H9 (cell line): ENCODE measurements around the gene FAM20A. TPM values are rescaled to one million over a fixed set of nuclear protein-coding genes. Genes with fewer than 3 reads are reported as not detected.

Source experiments
- DNase-seq: peaks from one replicate; pipeline ENCODE4 v3.0.0-alpha.2; 2017
- H2AFZ ChIP-seq: one replicate; pipeline ENCODE4 v1.6.1; 2013; ENCODE audit warnings: mild to moderate bottlenecking, low read length, control low read depth, moderate library complexity
- H2AK5ac ChIP-seq: 2 replicates; pipeline ENCODE4 v1.6.1; 2013; ENCODE audit warnings: low read length, control low read depth, mixed read lengths; ENCODE audit not compliant: insufficient read length
- H2BK120ac ChIP-seq: one replicate; pipeline ENCODE4 v1.6.1; 2013; ENCODE audit warnings: low read depth, mild to moderate bottlenecking, low read length, control low read depth, inconsistent platforms; ENCODE audit not compliant: poor library complexity, severe bottlenecking
- H2BK12ac ChIP-seq: 2 replicates; pipeline ENCODE4 v1.6.1; 2013; ENCODE audit warnings: low read length, control low read depth, mixed read lengths, low read depth; ENCODE audit not compliant: insufficient read length
- H2BK15ac ChIP-seq: 2 replicates; pipeline ENCODE4 v1.6.1; 2013; ENCODE audit warnings: low read depth, low read length, control low read depth
- H2BK20ac ChIP-seq: one replicate; pipeline ENCODE4 v1.6.1; 2013; ENCODE audit warnings: low read depth, mild to moderate bottlenecking, low read length, control low read depth, inconsistent platforms; ENCODE audit not compliant: poor library complexity, severe bottlenecking
- H2BK5ac ChIP-seq: 2 replicates; pipeline ENCODE4 v1.6.1; 2013; ENCODE audit warnings: low read length, control low read depth, mixed read lengths; ENCODE audit not compliant: insufficient read length
- H3K14ac ChIP-seq: 2 replicates; pipeline ENCODE4 v1.6.1; 2013; ENCODE audit warnings: low read length, control low read depth; ENCODE audit not compliant: insufficient read depth
- H3K18ac ChIP-seq: 2 replicates; pipeline ENCODE4 v1.6.1; 2013; ENCODE audit warnings: low read depth, mild to moderate bottlenecking, mixed read lengths, low read length, control low read depth; ENCODE audit not compliant: insufficient read length
- H3K23ac ChIP-seq: 2 replicates; pipeline ENCODE4 v1.6.1; 2013; ENCODE audit warnings: low read length, control low read depth, mixed read lengths, low read depth; ENCODE audit not compliant: insufficient read length
- H3K23me2 ChIP-seq: 2 replicates; pipeline ENCODE4 v1.6.1; 2013; ENCODE audit warnings: low read depth, mild to moderate bottlenecking, mixed read lengths, low read length, control low read depth; ENCODE audit not compliant: insufficient read length, poor library complexity, severe bottlenecking
- H3K27ac ChIP-seq: 2 replicates; pipeline ENCODE4 v1.5.1; 2013; ENCODE audit warnings: low read length, control low read depth, mixed read lengths, low read depth; ENCODE audit not compliant: insufficient read length
- H3K27me3 ChIP-seq: 2 replicates; pipeline ENCODE4 v1.6.1; 2013; ENCODE audit warnings: low read length, control low read depth, inconsistent platforms; ENCODE audit not compliant: insufficient read depth
- H3K4ac ChIP-seq: 2 replicates; pipeline ENCODE4 v1.6.1; 2013; ENCODE audit warnings: low read depth, mild to moderate bottlenecking, control low read depth, inconsistent platforms, low read length, moderate library complexity
- H3K4me1 ChIP-seq: 2 replicates; pipeline ENCODE4 v1.6.1; 2013; ENCODE audit warnings: low read length, control low read depth, inconsistent platforms; ENCODE audit not compliant: insufficient read depth
- H3K4me2 ChIP-seq: 2 replicates; pipeline ENCODE4 v1.6.1; 2013; ENCODE audit warnings: low read length, control low read depth, mixed read lengths; ENCODE audit not compliant: insufficient read length, insufficient read depth
- H3K56ac ChIP-seq: 2 replicates; pipeline ENCODE4 v1.6.1; 2013; ENCODE audit warnings: low read depth, mild to moderate bottlenecking, mixed read lengths, low read length, control low read depth; ENCODE audit not compliant: insufficient read length
- H3K79me1 ChIP-seq: 2 replicates; pipeline ENCODE4 v1.6.1; 2013; ENCODE audit warnings: low read depth, mild to moderate bottlenecking, moderate library complexity, low read length, control low read depth, inconsistent platforms; ENCODE audit not compliant: insufficient read depth, poor library complexity, severe bottlenecking
- H3K79me2 ChIP-seq: 2 replicates; pipeline ENCODE4 v1.6.1; 2013; ENCODE audit warnings: low read length, control low read depth, inconsistent platforms; ENCODE audit not compliant: insufficient read depth
- H3K9ac ChIP-seq: 2 replicates; pipeline ENCODE4 v1.6.1; 2013; ENCODE audit warnings: low read length, control low read depth, mixed read lengths; ENCODE audit not compliant: insufficient read length; ENCODE audit errors: extremely low read depth
- H3K9me3 ChIP-seq: one replicate; pipeline ENCODE4 v1.6.1; 2013; ENCODE audit warnings: low read depth, low read length, inconsistent platforms; ENCODE audit not compliant: control insufficient read depth
- H3T11ph ChIP-seq: one replicate; pipeline ENCODE4 v1.6.1; 2013; ENCODE audit warnings: mild to moderate bottlenecking, low read length, control low read depth, inconsistent platforms
- H4K20me1 ChIP-seq: one replicate; pipeline ENCODE4 v1.6.1; 2013; ENCODE audit not compliant: control insufficient read depth, insufficient read length, insufficient read depth
- H4K5ac ChIP-seq: 2 replicates; pipeline ENCODE4 v1.6.1; 2013; ENCODE audit warnings: low read depth, mild to moderate bottlenecking, mixed read lengths, low read length, control low read depth; ENCODE audit not compliant: insufficient read length
- H4K8ac ChIP-seq: replicated peaks from 2 replicates; pipeline ENCODE4 v1.6.1; 2013; ENCODE audit warnings: low read length, control low read depth, mixed read lengths, low read depth; ENCODE audit not compliant: insufficient read length
- H4K91ac ChIP-seq: 2 replicates; pipeline ENCODE4 v1.6.1; 2013; ENCODE audit warnings: low read depth, mild to moderate bottlenecking, moderate library complexity, mixed read lengths, low read length, control low read depth; ENCODE audit not compliant: insufficient read length
- H3K27ac Mint-ChIP-seq, 3 experiments: 2 replicates in 2 of 3; 3 replicates in 1 of 3; pipeline ENCODE4 v1.8.0; 2020 to 2021; ENCODE audit warnings: mixed read lengths in 3 of 3, mild to moderate bottlenecking in 1 of 3, moderate library complexity in 1 of 3
- H3K27me3 Mint-ChIP-seq: 2 replicates; pipeline ENCODE4 v1.8.0; 2021; ENCODE audit warnings: low read depth, mild to moderate bottlenecking, moderate library complexity, mixed read lengths
- H3K36me3 Mint-ChIP-seq, 3 experiments: 2 replicates in 2 of 3; 3 replicates in 1 of 3; pipeline ENCODE4 v1.8.0; 2020 to 2021; ENCODE audit warnings: low read depth in 3 of 3, mixed read lengths in 3 of 3; ENCODE audit not compliant: insufficient read depth in 1 of 3
- H3K4me1 Mint-ChIP-seq, 2 experiments: 2 replicates each; pipeline ENCODE4 v1.8.0; 2020; ENCODE audit warnings: mixed read lengths in 2 of 2
- H3K4me3 Mint-ChIP-seq, 2 experiments: 2 replicates in 1 of 2; 3 replicates in 1 of 2; pipeline ENCODE4 v1.8.0; 2020 to 2021; ENCODE audit warnings: mild to moderate bottlenecking in 2 of 2, mixed read lengths in 2 of 2, moderate library complexity in 1 of 2
- H3K9me3 Mint-ChIP-seq, 2 experiments: 2 replicates in 1 of 2; 3 replicates in 1 of 2; pipeline ENCODE4 v1.8.0; 2020; ENCODE audit warnings: mild to moderate bottlenecking in 2 of 2, mixed read lengths in 2 of 2, moderate library complexity in 1 of 2
- CTCF ChIP-seq: fragments of 200-600 bp; sonication (generic); conservative IDR thresholded peaks from 3 replicates; pipeline ENCODE4 v1.8.0; 2021; ENCODE audit warnings: antibody characterized with exemption, mild to moderate bottlenecking
- WGBS: extraction: QIAGEN DNeasy Blood & Tissue Kit; methylation state at CpG from one replicate; pipeline ENCODE4 v1.1.7; 2013; ENCODE audit warnings: missing lambda C conversion rate, low lambda C conversion rate, mixed read lengths; ENCODE audit not compliant: insufficient read length; ENCODE audit errors: extremely low coverage; 5-methylcytosine and 5-hydroxymethylcytosine counted together
- total RNA-seq: library from RNA; stranded (reverse); gene quantifications from 2 replicates; pipeline ENCODE4 v1.2.1, GENCODE V29; 2021

FAM20A gene
- total RNA-seq, 1 experiment from 2014 or later: 34.4 TPM

- Mint-ChIP-seq H3K4me1 (peaks cover 10% of the 10 kb centered on the region in 2 experiments), H3K27me3 (no peaks in the 10 kb centered on the region; the same call in 1 of the 2 replicates), H3K36me3 (peaks cover 1 to 73% (median 51%) of the 10 kb centered on the region in 3 experiments; a peak in 5 of 7 replicates), H3K9me3 (peaks cover 7 to 16% of the 10 kb centered on the region in 2 experiments; a peak in 4 of 5 replicates), H3K27ac (no peak overlapping the region), H3K4me3 (no peak overlapping the region)
- Histone ChIP-seq H3K14ac (no peak overlapping the region), H2AFZ (no peak overlapping the region), H2AK5ac (no peak overlapping the region), H2BK12ac (no peak overlapping the region), H2BK20ac (no peak overlapping the region), H3K23me2 (no peaks in the 10 kb centered on the region), H3K23ac (no peak overlapping the region), H3K27ac (no peak overlapping the region), H4K91ac (no peak overlapping the region), H2BK15ac (no peak overlapping the region), H3K4me1 (no peaks in the 10 kb centered on the region; the same call in 1 of the 2 replicates), H3K4me2 (no peak overlapping the region), H3K4ac (no peak overlapping the region), H3K79me1 (no peaks in the 10 kb centered on the region), H3K79me2 (no peaks in the 10 kb centered on the region), H3K56ac (no peak overlapping the region), H2BK5ac (no peak overlapping the region), H4K5ac (no peak overlapping the region), H3T11ph (no peak overlapping the region), H3K9me3 (no peaks in the 10 kb centered on the region), H3K9ac (no peak overlapping the region), H3K18ac (no peak overlapping the region), H3K27me3 (no peaks in the 10 kb centered on the region), H4K20me1 (peaks cover 2% of the 10 kb centered on the region), H2BK120ac (no peak overlapping the region), H4K8ac (no peak overlapping the region)
- no CpG with 5 or more reads among the region's 3 CpGs for WGBS
- no peak for TF ChIP-seq CTCF
- DNase-seq: peak; percentile 13
These were observed 12.1 kb downstream of the FAM20A start for GRCh38 chr17:68589086-68589485.
